ENCODE data around the gene TSSK2.

Gene TSSK2

DNA sequence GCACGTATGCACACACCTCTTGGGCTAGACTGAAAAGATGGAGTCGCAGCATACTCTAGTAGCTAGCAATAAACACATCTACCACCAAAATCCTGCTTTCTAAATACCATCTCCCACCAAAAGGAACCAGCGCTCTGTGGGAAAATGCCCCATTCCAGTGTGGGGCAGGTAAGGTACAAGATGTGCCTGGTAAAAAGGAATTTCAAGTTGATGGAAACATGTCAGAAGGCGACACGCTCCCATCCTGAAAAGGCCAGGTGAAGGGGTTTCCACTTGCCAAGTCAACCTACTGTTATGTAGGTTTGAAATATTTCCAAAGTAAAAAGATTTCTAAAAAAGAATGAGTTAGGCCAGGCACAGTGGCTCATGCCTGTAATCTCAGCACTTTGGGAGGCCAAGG is 17.7 kb upstream of the TSSK2 start:
- Histone ChIP-seq H3K36me3 (peaks cover 3% of the 10 kb centered on the region; the same call in 1 of the 2 replicates), H3K4me3 (ENCODE audit: low read depth, low read length) (no peak overlapping the region), H3K9me3 (ENCODE audit: severe bottlenecking) (no peaks in the 10 kb centered on the region), H3K27me3 (ENCODE audit: insufficient read depth, low read depth, severe bottlenecking) (no peaks in the 10 kb centered on the region), H3K27ac (no peak overlapping the region)
- no peak for TF ChIP-seq CTCF (IDR thresholded peaks at IDR 0.05; ENCODE audit: low read depth, low read length)
- DNase-seq, result no peak

DNA sequence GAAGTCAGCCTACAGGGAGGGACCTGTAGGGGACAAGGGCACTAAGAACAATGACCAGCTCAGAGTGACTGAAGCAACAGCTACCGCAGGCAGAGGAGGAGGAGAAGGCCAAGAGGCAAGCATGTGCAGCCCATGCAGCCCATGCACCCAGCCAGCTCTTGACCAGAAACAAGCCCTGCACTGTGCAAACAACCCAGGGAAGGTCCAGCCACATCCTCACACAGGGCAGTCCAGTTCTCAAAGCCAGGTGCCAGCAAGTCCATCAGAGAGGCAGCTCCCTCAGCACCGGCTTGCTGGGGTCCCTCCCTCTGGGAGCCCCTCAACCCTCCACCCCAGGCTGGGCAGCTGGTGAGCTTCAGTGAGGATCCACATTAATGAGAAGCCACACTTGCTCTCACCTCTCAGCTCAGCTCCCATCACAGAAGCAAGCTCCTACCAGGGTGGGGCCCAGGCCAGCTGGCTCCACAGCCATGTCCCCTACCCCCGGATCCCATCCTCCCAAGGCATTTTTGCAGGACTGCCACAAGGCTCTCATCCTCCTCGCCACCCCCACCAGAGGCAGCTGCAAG is 16.0 kb upstream of the TSSK2 start:
- H3K36me3 ChIP-seq, result peaks cover 14% of the 10 kb centered on the region; the same call in 1 of the 2 replicates
- TF ChIP-seq CTCF (IDR thresholded peaks at IDR 0.05; ENCODE audit: low read depth, low read length), result no peak
- no peak overlapping the region for H3K27ac ChIP-seq

DNA sequence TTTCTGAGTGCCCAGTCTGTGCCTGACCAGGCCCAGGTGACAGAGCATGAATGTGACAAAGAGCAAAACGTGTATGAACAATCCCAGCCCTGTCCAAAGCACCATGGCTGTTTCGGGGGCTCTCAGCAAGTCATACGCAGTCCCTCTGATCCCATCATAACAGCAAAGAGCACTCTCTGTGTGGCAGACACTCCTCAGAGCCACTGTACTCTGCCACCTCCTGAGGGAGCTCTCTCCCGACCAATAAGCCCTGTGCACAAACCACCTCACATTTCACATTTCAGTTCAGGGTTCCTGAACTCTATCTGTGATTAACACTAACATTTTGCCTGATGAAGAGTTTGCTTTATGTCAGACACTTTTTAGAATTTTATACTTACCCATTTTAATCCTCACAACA is 15.5 kb upstream of the TSSK2 start:
- peak; percentile 54 for TF ChIP-seq CTCF (IDR thresholded peaks at IDR 0.05; ENCODE audit: low read depth, low read length)
- H3K36me3 ChIP-seq, result peaks cover 17% of the 10 kb centered on the region; the same call in 1 of the 2 replicates
- no peaks in the 10 kb centered on the region for H3K9me3 ChIP-seq (ENCODE audit: severe bottlenecking)
- no peak overlapping the region for H3K4me3 ChIP-seq (ENCODE audit: low read depth, low read length)
- H3K27ac ChIP-seq, result no peak overlapping the region
- no peaks in the 10 kb centered on the region for H3K27me3 ChIP-seq (ENCODE audit: insufficient read depth, low read depth, severe bottlenecking)
- DNase-seq, result no peak

More for the DNA sequence above, 16.0 kb upstream of the TSSK2 start:
- DNase-seq, result no peak
- Histone ChIP-seq H3K4me3 (ENCODE audit: low read depth, low read length) (no peak overlapping the region), H3K9me3 (ENCODE audit: severe bottlenecking) (no peaks in the 10 kb centered on the region), H3K27me3 (ENCODE audit: insufficient read depth, low read depth, severe bottlenecking) (no peaks in the 10 kb centered on the region)

DNA sequence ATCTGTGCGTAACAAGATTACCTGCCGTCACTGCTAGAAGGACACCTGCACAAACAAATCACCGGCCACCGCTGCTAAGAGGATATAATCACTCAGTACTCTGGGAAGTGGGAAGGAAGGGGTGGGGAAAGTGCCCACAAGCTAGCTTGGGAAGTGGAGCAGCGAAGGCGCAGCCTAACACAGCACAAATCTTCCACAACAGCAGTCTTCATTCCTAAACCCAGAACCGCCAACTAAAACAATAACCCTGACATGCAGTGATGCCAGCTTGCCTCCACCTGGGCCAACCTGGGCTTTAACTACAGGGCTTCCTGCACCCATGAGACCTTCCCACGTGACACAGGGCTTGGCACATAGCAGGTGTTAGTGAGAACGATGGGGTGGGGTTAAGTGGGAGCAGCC is 14.0 kb upstream of the TSSK2 start:
- no peaks in the 10 kb centered on the region for H3K9me3 ChIP-seq (ENCODE audit: severe bottlenecking)
- H3K4me3 ChIP-seq (ENCODE audit: low read depth, low read length), result no peak overlapping the region
- H3K27ac ChIP-seq, result no peak overlapping the region
- peaks cover 20% of the 10 kb centered on the region; the same call in 1 of the 2 replicates for H3K36me3 ChIP-seq
- no peak for TF ChIP-seq CTCF (IDR thresholded peaks at IDR 0.05; ENCODE audit: low read depth, low read length)
- no peaks in the 10 kb centered on the region for H3K27me3 ChIP-seq (ENCODE audit: insufficient read depth, low read depth, severe bottlenecking)
- peak; percentile 87 for DNase-seq

- H3K27ac ChIP-seq, result no peak overlapping the region
- H3K9me3 ChIP-seq (ENCODE audit: severe bottlenecking), result no peaks in the 10 kb centered on the region
- H3K27me3 ChIP-seq (ENCODE audit: insufficient read depth, low read depth, severe bottlenecking), result no peaks in the 10 kb centered on the region
- no peak overlapping the region for H3K4me3 ChIP-seq (ENCODE audit: low read depth, low read length)
- no peak for DNase-seq
- H3K36me3 ChIP-seq, result peaks cover 20% of the 10 kb centered on the region; the same call in 1 of the 2 replicates
- TF ChIP-seq CTCF (IDR thresholded peaks at IDR 0.05; ENCODE audit: low read depth, low read length), result no peak
Observed at GRCh38 chr22:19118329-19118880, 12.7 kb upstream of the TSSK2 start.

DNA sequence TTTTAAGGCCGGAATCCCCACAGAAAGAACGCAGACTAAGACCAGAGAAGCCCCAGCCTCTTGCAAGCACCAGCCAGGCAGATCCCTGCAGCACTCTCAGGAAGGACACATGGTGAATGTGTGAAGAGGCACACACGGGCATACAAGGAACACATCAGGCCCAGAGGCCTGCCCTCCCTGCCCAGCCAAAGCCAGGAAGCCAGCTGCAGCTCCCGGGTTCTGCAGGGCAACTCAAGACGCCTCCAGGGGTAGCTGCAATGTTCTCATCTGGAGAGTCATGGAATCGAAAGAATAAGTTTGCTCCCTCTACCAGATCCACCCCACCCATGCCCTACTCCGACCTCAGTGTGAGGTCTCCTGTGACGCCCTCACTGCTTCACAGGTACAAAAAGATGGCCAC is 11.2 kb upstream of the TSSK2 start:
- TF ChIP-seq CTCF (IDR thresholded peaks at IDR 0.05; ENCODE audit: low read depth, low read length), result no peak

More for the DNA sequence above, 11.2 kb upstream of the TSSK2 start:
- DNase-seq, result no peak
- no peaks in the 10 kb centered on the region for H3K9me3 ChIP-seq (ENCODE audit: severe bottlenecking)
- peaks cover 20% of the 10 kb centered on the region; the same call in 1 of the 2 replicates for H3K36me3 ChIP-seq
- H3K27ac ChIP-seq, result no peak overlapping the region
- H3K27me3 ChIP-seq (ENCODE audit: insufficient read depth, low read depth, severe bottlenecking), result no peaks in the 10 kb centered on the region
- no peak overlapping the region for H3K4me3 ChIP-seq (ENCODE audit: low read depth, low read length)

Measured in WERI-Rb-1 (cell line).